Neuron (in vitro differentiated cells): ENCODE results near the gene SLC4A11.
"Not testable (repeated sequence)": the region's sequence is repeated elsewhere in the genome, so short reads cannot be mapped to it uniquely, and the experiment has no call there.

Experiments
- H2AFZ ChIP-seq: one replicate; pipeline ENCODE4 v1.6.1; 2013; ENCODE audit warnings: low read depth, mild to moderate bottlenecking, inconsistent platforms, low read length, moderate library complexity
- H3K27me3 ChIP-seq: one replicate; pipeline ENCODE4 v1.6.1; 2013; ENCODE audit warnings: low read length; ENCODE audit not compliant: insufficient read depth
- H3K36me3 ChIP-seq: one replicate; pipeline ENCODE4 v1.6.1; 2013; ENCODE audit warnings: low read length; ENCODE audit not compliant: insufficient read depth
- H3K4me1 ChIP-seq: one replicate; pipeline ENCODE4 v1.6.1; 2013; ENCODE audit warnings: low read length; ENCODE audit not compliant: insufficient read depth
- H3K4me3 ChIP-seq: 2 replicates; pipeline ENCODE4 v1.5.1; 2013; ENCODE audit warnings: mild to moderate bottlenecking, low read length, moderate library complexity
- H3K9me3 ChIP-seq: one replicate; pipeline ENCODE4 v1.6.1; 2013; ENCODE audit warnings: low read length

SLC4A11 gene

GRCh38 chr20:3195590-3196237 is 43.3 kb downstream of the SLC4A11 start:
- no peak overlapping the region for H3K4me3 ChIP-seq
- no peaks in the 10 kb centered on the region for H3K27me3 ChIP-seq
- H3K36me3 ChIP-seq, result peaks cover 76% of the 10 kb centered on the region
- no peaks in the 10 kb centered on the region for H3K9me3 ChIP-seq
- no peak overlapping the region for H2AFZ ChIP-seq
- H3K4me1 ChIP-seq, result no peaks in the 10 kb centered on the region

- Histone ChIP-seq H3K4me3 (no peak overlapping the region), H3K4me1 (no peaks in the 10 kb centered on the region), H3K36me3 (peaks cover 75% of the 10 kb centered on the region), H3K27me3 (no peaks in the 10 kb centered on the region), H2AFZ (no peak overlapping the region), H3K9me3 (no peaks in the 10 kb centered on the region)
Observed at GRCh38 chr20:3194617-3195280, 44.2 kb downstream of the SLC4A11 start.

GRCh38 chr20:3193806-3194616 is 45.0 kb downstream of the SLC4A11 start:
- Histone ChIP-seq H3K4me1 (no peaks in the 10 kb centered on the region), H3K9me3 (no peaks in the 10 kb centered on the region), H3K4me3 (no peak overlapping the region), H3K27me3 (no peaks in the 10 kb centered on the region), H3K36me3 (peaks cover 75% of the 10 kb centered on the region), H2AFZ (no peak overlapping the region)

GRCh38 chr20:3192226-3193015 is 46.6 kb downstream of the SLC4A11 start:
- H3K36me3 ChIP-seq, result peaks cover 71% of the 10 kb centered on the region
- no peak overlapping the region for H2AFZ ChIP-seq

GRCh38 chr20:3190681-3191111 is 48.3 kb downstream of the SLC4A11 start:
- H3K36me3 ChIP-seq, result peaks cover 63% of the 10 kb centered on the region

More at GRCh38 chr20:3192226-3193015, 46.6 kb downstream of the SLC4A11 start:
- Histone ChIP-seq H3K27me3 (no peaks in the 10 kb centered on the region), H3K9me3 (no peaks in the 10 kb centered on the region), H3K4me1 (no peaks in the 10 kb centered on the region), H3K4me3 (no peak overlapping the region)

GRCh38 chr20:3189561-3190131 is 49.3 kb downstream of the SLC4A11 start:
- H3K36me3 ChIP-seq, result peaks cover 53% of the 10 kb centered on the region
- H3K4me3 ChIP-seq, result no peak overlapping the region
- H3K4me1 ChIP-seq, result no peaks in the 10 kb centered on the region
- H3K27me3 ChIP-seq, result no peaks in the 10 kb centered on the region
- H2AFZ ChIP-seq, result no peak overlapping the region
- H3K9me3 ChIP-seq, result no peaks in the 10 kb centered on the region

More at GRCh38 chr20:3190681-3191111, 48.3 kb downstream of the SLC4A11 start:
- no peak overlapping the region for H3K4me3 ChIP-seq
- no peaks in the 10 kb centered on the region for H3K9me3 ChIP-seq
- H2AFZ ChIP-seq, result no peak overlapping the region
- no peaks in the 10 kb centered on the region for H3K4me1 ChIP-seq
- H3K27me3 ChIP-seq, result no peaks in the 10 kb centered on the region

- H3K4me1 ChIP-seq, result no peaks in the 10 kb centered on the region
- H2AFZ ChIP-seq, result no peak overlapping the region
- H3K4me3 ChIP-seq, result no peak overlapping the region
- H3K36me3 ChIP-seq, result peaks cover 46% of the 10 kb centered on the region
- no peaks in the 10 kb centered on the region for H3K27me3 ChIP-seq
- no peaks in the 10 kb centered on the region for H3K9me3 ChIP-seq
Observed at GRCh38 chr20:3188823-3189413, 50.1 kb downstream of the SLC4A11 start.

GRCh38 chr20:3187861-3188260 is 51.1 kb downstream of the SLC4A11 start:
- H3K27me3 ChIP-seq, H3K9me3 ChIP-seq, H2AFZ ChIP-seq, H3K4me3 ChIP-seq, H3K4me1 ChIP-seq: not testable (repeated sequence)
- peaks cover 40% of the 10 kb centered on the region for H3K36me3 ChIP-seq

- Histone ChIP-seq H3K4me1 (no peaks in the 10 kb centered on the region), H3K27me3 (no peaks in the 10 kb centered on the region), H2AFZ (no peak overlapping the region), H3K36me3 (peaks cover 5% of the 10 kb centered on the region), H3K9me3 (no peaks in the 10 kb centered on the region), H3K4me3 (no peak overlapping the region)
Observed at GRCh38 chr20:3183896-3184612, 54.9 kb downstream of the SLC4A11 start.

- H3K4me3 ChIP-seq, H3K27me3 ChIP-seq, H3K36me3 ChIP-seq, H2AFZ ChIP-seq, H3K9me3 ChIP-seq, H3K4me1 ChIP-seq: not testable (repeated sequence)
Observed at GRCh38 chr20:3182429-3182828, 56.6 kb downstream of the SLC4A11 start.

- peaks cover 2% of the 10 kb centered on the region for H3K36me3 ChIP-seq
- no peak overlapping the region for H2AFZ ChIP-seq
- H3K9me3 ChIP-seq, result no peaks in the 10 kb centered on the region
- H3K4me3 ChIP-seq, result no peak overlapping the region
- H3K4me1 ChIP-seq, result no peaks in the 10 kb centered on the region
- no peaks in the 10 kb centered on the region for H3K27me3 ChIP-seq
Observed at GRCh38 chr20:3181270-3181669, 57.7 kb downstream of the SLC4A11 start.

GRCh38 chr20:3180319-3180718 is 58.7 kb downstream of the SLC4A11 start:
- Histone ChIP-seq H3K9me3 (no peaks in the 10 kb centered on the region), H3K4me3 (no peak overlapping the region), H2AFZ (no peak overlapping the region), H3K36me3 (peaks cover 2% of the 10 kb centered on the region), H3K4me1 (peaks cover 4% of the 10 kb centered on the region), H3K27me3 (no peaks in the 10 kb centered on the region)
